AG09309 (cell line): Measurements from ENCODE around the gene CBX8.
A peak's percentile ranks its signal among the peaks of the same experiment; 100 is the strongest.

Experiments used
- DNase-seq: peaks from one replicate; pipeline ENCODE4 v3.0.0-alpha.2; 2010; ENCODE audit warnings: low read depth
- H3K4me3 ChIP-seq: 2 replicates; pipeline ENCODE4 v1.5.1; 2011; ENCODE audit warnings: mild to moderate bottlenecking, low read depth, low read length, moderate library complexity; ENCODE audit not compliant: control insufficient read depth
- TF ChIP-seq, protein P1 (sequence below): IDR thresholded peaks from 2 replicates; pipeline ENCODE4 v1.5.1; 2011; ENCODE audit warnings: mild to moderate bottlenecking, low read depth, low read length, inconsistent platforms; ENCODE audit not compliant: insufficient read depth, control insufficient read depth; ENCODE audit errors: missing control alignments

The CBX8 gene

DNA sequence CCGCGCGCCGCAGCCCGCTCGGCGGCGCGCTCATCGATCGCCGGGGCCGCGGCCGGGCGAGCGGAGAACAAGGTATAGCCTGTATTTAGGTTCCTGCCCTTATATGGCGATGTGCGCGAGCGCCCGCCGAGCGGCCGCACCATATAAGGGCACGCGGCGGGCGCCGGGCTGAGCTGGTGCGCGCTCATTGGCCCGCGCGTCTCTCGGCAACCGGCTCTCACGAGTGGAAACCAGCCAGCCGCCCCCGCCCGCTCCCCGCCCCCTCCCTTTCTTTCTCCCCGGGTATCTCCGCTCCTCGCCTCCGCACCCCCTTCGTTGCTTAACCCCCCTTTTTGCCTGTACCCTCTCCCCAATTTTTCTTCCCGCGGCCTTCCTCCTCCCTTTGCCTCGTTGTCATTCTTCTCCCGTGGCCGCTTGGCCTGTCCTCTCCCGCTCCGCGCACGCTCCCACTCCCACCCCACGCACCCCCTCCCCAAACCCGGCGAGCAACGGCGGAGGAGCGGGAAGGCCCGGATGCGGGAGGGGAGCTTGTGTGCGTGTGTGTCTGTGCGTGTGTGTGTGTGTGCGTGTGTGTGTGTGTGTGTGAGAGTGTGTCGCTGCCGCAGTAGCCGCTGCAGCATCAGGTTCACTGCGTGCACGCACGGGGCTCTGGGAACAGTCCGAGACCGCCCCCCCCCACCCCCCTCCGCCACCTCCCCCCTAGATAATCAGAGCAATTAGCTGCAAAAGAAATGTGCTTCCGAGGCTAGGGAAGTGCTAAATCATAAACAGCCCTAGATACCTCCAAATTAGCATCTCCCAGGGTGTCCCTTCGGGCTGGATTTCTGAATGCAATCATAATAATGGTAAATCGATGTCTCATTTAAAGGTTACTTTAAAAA is 13.5 kb upstream of the CBX8 start:
- no peak for DNase-seq
- no peak overlapping the region for H3K4me3 ChIP-seq
- TF ChIP-seq, protein P1, sequence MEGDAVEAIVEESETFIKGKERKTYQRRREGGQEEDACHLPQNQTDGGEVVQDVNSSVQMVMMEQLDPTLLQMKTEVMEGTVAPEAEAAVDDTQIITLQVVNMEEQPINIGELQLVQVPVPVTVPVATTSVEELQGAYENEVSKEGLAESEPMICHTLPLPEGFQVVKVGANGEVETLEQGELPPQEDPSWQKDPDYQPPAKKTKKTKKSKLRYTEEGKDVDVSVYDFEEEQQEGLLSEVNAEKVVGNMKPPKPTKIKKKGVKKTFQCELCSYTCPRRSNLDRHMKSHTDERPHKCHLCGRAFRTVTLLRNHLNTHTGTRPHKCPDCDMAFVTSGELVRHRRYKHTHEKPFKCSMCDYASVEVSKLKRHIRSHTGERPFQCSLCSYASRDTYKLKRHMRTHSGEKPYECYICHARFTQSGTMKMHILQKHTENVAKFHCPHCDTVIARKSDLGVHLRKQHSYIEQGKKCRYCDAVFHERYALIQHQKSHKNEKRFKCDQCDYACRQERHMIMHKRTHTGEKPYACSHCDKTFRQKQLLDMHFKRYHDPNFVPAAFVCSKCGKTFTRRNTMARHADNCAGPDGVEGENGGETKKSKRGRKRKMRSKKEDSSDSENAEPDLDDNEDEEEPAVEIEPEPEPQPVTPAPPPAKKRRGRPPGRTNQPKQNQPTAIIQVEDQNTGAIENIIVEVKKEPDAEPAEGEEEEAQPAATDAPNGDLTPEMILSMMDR = no peak

DNA sequence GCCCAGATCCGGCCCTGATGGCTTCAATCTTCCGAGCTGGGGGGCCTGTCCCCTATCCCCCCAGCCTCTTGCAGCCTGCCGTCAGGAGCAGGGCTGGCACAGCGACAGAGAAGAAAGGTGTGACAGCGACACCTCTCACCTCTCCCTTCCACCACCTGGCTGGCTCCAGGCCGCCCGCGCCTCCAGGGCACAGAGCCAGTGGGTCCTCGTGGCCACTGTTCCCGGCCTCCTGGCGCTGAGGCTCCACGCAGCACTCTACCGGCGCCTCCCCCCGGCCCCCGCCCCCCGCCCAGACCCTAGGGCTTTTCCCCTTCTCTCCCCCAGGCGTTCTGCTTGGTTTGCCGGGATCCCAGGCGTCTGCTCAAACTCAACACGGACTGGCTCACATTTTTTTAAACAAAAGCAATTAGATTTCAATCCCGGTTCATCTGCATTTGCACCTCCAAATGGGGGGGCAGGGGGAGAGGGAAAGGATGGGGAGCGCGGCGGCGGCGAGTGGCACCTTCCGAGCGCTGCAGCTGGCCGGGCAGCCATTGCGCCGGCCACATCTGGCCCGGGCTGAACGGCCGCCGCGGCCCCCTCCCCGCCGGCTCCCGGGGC is 12.8 kb upstream of the CBX8 start:
- DNase-seq = no peak
- H3K4me3 ChIP-seq = no peak overlapping the region
- TF ChIP-seq, protein P1 = no peak

DNA sequence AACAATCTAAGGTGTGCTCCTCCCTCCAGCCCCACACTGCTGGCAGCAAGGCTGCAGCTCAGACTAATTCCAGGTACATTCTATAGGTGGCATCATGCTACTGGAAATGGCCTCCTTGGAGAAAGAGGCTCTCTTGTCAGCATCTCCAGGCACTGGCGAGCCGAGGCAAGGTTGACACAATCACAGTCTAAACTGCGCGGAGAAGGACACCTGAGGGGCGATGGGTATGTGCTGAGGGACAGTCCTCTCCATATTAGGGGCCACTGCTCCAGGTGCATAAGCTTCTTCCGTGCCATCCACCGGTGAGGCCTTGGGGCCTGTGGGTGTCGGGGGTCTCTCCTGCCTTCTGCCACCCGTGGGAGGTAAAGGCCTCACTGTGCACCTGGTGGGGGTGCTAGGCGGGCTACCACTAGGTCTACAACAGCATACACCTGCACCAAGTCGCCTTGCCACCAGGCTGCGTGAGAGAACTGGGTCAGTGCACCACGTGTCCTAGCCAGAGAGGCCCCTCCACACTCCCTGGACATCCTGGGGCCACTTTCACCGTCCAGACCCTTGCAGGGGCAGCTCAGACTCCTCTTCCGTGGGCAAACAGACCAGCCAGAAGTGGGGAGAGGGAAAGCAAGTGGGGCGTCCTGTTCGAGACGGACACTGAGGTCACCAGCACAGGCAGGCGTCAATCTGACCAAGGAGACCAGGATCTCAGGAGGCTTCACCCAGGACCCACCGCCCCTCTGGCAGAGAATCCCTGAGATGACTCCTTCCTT is 12.1 kb upstream of the CBX8 start:
- no peak overlapping the region for H3K4me3 ChIP-seq
- TF ChIP-seq, protein P1 = no peak
- DNase-seq = no peak

DNA sequence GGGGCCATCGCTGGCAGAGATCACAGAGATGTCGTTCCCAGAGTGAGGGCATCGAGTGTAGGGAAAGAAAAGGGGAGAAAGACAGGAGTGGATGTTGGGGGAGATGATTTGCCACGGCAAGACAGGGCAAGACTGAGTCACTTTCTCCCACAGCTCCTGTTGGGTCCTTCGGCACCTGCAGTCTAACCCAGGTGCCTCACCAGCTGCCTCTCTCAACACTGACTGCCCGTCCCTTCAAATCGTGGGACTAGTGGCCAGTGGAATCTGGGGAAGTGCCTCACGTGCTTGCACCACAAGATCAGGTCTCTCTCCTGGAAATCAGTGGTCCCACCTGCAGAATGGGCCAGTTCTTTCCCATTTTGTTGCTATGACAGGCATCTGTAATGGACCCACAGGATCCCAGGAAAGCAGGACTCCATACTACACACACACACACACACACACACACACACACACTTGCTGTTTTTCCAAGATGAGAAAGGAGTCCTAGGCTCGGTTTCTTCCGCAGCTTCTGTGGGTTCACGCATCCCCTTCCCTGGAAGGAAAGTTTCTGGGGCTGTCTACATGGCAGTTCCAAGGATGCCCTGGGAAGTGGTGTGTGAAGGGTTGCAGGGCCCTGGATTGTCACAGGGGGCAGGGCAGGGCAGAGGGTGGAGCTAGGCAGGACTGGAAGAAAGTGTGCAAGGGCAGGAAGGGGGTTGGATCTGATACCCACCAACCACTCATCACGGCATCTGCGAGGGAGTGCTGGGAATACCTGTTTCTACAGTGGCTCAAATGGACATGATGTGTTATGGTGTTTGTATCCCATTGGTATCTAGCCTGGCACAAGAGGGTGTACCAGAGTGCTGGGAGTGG is 10.2 kb upstream of the CBX8 start:
- H3K4me3 ChIP-seq = no peak overlapping the region
- TF ChIP-seq, protein P1 = peak; percentile 1
- DNase-seq = no peak

DNA sequence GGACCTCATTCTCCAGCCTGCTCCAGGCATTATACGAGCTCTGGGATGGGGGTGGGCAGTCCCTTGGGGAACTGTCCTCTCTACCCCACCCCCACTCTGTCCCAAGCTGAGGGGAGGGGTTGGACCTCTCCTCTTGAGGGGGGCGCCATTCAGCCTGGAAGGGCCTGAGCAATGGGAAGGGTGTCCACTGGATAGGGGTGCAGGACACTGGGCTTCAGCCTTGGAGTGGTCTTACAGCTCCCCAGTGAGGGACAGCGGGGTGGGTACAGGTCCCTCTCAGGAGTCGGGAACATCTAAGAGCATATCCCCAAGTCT is 9.5 kb upstream of the CBX8 start:
- TF ChIP-seq, protein P1 = no peak
- no peak for DNase-seq
- H3K4me3 ChIP-seq = no peak overlapping the region

DNA sequence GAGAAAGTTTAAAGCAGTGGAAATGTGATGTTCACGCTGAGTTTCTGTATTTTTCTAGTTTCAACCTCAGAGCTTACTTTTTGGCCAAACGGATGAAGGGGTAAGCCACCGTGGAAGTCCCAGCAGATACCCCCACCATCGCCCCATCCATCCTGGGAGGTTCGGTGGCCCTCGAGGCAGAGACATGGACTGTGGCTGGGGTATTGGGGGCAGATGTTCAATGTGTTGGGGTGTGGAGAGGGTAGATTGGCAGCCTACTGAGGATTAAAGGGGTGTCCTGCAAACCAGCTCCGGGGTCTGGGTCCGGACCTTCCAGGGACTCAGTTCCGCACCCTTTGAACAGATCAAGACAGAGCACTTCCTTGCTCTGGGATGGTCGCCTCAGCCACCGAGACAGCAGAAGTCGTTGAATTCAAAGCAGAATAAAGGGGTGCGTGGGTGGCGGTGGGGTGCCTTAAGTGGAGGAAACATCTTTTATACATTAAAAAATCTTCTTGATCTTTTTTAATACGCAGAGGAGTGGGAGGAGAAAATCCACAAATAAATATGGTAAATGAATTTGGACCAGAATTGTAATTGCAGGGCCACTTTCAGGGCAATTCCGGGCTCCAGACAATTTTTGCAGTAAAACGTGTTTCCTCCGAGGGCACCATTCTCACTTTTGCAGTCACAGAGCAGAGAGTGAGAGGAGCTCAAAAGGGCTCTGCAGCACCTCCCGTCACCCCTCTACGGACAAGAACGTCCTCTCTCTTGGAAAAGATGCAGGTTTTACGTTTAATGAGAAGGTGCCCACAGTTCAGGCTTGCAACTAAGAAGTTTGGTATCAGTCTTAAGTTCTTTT is 8.2 kb upstream of the CBX8 start:
- DNase-seq = no peak
- no peak overlapping the region for H3K4me3 ChIP-seq
- TF ChIP-seq, protein P1 = no peak
